T-helper 9 cell (primary cell): Measurements from ENCODE around the gene LILRB2.
"Not testable (repeated sequence)": the region's sequence is repeated elsewhere in the genome, so short reads cannot be mapped to it uniquely, and the experiment has no call there.

Experiments used
- DNase-seq: peaks from one replicate; pipeline ENCODE4 v3.0.0-alpha.2; 2020
- total RNA-seq, 2 donors: gene quantifications; one replicate each; lab custom pipeline; 2026; lab: John Stamatoyannopoulos, UW

LILRB2 gene
- 0 to 0.24 reads per million in 2 donors for total RNA-seq

DNA sequence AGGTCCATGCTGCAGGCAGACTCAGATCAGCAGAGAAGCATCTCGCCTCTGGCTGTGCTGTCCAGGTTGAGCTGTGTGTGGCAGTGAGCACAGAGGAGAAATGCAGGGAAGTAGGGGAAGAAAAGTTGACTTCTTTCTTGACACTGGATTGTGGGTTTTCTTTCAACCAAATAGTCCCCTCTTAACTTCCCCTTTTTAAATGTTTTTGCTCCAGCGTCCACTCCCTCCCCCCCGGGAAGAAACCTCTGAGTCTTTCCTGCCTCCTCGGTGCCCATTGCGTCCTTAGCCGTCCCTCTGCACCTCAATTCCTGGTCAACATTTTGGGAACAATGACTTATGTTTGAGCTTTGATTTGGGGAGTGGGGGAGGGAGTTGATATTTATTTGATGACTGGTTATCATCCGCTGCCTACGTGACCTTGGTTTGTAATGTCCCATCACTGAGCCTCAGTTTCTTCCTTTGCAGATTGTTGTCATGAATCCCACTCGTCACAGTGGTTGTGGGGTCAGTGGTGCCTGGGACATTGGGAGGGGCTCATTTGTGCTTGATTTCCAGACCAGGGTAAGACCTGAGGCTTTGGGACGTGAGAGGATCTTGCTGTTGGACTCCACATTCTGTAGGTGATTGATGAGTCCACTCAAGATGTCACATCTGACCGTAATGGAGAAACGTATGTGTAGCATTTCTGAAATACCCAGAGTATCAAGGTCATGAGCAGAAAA, at the start of gene LILRB2:
TSS of gene LILRB2 (minus strand) at position 104 of the 722 bp plus-strand sequence. CDS start 614 bp downstream, outside the sequence.
- DNase-seq: no peak

- no peak for DNase-seq
Observed at GRCh38 chr19:54329476-54330165, 48.7 kb upstream of the LILRB2 start.

GRCh38 chr19:54328781-54329180, 47.9 kb upstream of the LILRB2 start:
- not testable (repeated sequence) for DNase-seq

GRCh38 chr19:54325631-54326030, 44.7 kb upstream of the LILRB2 start:
- no peak for DNase-seq

DNA sequence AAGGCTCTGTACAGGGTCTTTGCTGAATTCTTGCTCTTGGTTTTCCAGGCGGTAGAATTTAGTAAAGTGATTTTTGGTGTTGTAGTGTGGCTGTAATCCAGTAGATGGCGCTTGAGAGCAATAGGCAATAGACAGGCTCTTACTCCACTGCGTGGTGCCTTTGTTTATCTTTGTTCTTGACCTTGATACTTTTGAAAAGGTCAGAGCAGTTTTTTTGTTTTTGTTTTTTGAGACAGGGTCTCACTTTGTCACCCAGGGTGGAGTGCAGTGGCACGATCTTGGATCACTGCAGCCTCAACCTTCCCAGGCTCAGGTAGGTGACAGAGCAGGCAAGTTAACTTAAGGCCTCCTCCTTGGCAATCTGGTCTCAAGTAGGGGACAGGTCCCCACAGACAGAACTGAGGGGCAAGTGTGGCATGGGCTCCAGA, 44.3 kb upstream of the LILRB2 start:
- DNase-seq: peak; percentile 42

DNA sequence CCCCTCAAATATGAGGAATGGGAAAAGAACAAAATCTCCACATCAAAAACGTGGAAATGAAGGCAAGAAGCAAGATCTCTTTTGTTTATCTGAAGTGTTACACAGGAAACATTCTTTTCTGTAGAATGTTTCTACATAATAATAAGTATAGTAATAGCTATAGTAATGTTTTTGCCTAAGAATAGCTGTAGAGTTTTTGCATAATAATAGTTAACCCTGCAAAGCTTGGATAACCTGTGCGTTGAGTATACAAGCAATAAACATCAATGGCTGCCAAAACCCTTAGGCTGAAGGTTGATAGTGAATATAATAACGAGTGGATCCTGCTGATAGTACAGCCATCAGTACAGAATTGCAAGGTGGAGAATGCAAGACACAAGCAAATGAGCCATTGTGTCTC, 43.2 kb upstream of the LILRB2 start:
- DNase-seq: no peak

GRCh38 chr19:54322934-54323333, 42.0 kb upstream of the LILRB2 start:
- DNase-seq: not testable (repeated sequence)

DNA sequence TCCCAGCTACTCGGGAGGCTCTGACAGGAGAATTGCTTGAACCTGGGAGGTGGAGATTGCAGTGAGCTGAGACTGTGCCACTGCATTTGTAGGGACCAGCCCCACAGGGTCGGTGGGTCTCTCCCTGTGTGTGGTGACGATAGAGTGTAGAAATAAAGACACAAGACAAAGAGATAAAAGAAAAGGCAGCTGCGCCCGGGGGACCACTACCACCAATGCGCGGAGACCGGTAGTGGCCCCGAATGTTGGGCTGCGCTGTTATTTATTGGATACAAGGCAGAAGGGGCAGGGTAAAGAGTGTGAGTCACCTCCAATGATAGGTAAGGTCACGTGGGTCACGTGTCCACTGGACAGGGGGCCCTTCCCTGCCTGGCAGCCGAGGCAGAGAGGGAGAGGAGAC, 41.4 kb upstream of the LILRB2 start:
- DNase-seq: not testable (repeated sequence)

DNA sequence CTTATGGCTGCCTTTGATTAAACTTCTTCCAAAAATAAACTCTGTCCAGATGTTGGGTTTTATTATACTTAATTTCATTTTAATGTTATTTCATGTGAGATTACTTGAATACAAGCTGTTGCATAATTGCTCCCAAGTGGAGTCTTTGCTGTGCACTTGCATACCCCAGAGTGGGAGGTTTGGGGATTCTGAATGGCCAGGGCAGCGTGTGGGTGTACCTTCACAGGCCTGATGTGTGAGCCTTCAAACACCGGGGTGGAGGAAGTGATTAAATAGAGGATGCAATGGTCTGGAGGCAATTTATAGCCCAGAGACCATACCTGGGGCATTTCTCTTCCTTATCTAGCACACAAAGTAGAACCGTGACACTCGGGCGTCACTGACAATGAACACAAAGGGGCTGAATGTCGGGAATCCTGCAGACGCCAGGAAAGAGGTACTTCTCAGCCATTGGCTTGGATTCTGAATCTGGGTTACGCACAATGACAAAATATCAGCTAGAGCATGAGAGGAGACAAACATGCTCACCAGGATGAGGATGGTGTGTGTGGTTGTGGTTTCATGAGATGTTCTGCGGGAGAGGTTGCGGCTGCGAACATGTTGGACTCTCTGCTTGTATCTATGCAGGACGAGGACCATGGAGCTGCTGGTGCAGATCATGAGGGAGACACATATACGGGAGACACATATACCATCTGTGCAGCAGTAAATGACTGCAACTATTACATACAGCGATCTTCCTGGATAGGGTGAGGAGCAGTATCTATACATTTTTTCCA, 39.2 kb upstream of the LILRB2 start:
- DNase-seq: no peak

DNA sequence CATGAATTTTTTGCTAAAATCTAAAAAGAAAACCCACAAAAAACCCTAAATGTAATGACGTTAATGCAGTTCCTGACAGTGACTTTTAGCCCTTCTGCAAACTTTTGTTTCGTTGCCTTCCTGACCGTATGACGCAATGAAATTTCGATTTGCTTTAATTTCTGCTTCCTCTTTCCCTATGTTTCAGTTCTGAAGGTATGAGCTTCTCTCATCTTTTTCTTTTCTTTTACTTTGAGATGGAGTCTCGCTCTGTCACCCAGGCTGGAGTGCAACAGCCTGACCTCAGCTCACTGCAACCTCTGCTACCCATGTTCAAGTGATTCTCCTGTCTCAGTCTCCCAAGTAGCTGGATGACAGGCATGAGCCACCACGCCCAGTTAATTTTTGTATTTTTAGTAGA, 38.1 kb upstream of the LILRB2 start:
- DNase-seq: no peak

DNA sequence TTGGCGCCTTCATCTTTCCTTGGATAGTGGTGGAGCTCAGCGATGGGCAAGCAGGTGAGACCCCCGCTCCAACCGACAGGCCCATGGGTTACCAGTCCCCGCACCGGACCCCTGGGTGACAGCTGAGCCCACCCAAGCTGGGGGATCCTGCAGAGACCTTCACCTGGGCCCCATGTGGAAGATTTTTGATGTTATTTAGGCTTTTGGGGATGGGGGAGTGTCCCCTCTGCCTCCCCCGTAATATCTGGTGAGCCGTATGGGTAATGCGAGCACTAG, 37.0 kb upstream of the LILRB2 start:
- no peak for DNase-seq

GRCh38 chr19:54317108-54317964, 36.4 kb upstream of the LILRB2 start:
- no peak for DNase-seq

GRCh38 chr19:54316746-54317107, 35.8 kb upstream of the LILRB2 start:
- DNase-seq: no peak

DNA sequence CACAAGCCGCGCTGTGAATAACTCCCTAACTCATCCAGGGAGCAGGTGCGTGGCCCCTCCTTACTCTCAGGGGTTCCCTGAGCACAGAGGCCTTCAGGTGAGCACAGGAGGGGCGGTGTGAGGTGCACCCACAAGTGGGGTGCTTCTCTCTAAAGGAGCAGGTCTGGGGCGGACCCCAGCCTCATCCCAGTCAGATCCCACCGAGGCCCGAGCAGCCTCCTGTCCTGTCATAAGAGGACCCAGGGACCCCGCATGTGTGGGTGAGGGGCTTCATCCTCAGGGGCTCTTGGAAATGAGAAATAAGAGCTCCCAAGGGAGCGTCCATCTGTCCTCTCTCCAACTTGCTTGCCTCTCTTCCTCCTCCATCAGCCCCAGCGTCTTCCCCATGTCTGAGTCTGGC, 35.0 kb upstream of the LILRB2 start:
- no peak for DNase-seq

DNA sequence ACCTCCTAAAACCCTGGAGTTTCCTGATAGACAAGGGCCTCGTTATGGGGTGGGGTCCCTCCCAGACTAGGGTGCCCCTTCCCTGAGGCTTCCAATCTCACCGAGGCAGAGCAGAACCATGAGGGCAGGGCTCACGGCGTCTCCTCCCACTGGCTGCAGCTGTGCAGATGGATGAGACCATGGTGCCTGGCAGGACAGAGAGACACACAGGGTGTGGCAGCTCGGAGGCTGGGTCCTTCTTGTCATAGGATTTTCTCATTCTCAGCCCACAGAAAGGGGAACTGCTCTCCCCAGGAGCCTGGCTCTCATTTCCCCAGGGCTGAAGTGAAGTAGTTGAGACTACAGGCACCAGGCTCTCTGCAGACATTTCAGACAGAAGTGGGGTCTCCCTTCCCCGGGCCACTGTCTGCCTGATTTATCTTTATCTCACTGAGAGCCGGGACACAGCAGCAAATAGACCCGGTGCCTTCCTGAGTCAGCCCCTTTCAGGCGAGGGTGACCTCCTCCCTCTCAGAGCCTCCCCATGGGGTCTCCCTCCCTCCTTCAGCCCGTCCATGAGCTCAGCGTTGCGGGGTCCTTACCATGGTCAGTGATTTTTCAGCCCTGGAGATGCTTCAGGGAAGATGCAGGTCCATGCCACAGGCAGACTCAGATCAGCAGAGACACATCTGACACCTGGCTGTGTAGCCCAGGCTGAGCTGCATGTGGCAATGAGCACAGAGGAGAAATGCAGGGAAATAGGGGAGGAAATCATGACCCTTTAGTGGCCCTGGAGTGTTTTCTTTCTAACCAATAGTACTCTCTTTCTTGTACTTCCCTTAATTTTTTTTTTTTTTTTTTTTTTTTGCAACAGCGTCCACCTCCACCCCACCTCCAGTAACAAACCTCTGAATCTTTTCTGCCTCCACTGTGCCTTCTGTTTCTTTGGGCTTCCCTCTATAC, 31.8 kb upstream of the LILRB2 start, which contains the start of gene LILRA5:
TSS of gene LILRA5 (minus strand) at position 731 of the 942 bp plus-strand sequence. CDS start at position 584, 147 bp downstream.
- DNase-seq: no peak

- DNase-seq: no peak
Observed at GRCh38 chr19:54312011-54312410, 31.1 kb upstream of the LILRB2 start.

DNA sequence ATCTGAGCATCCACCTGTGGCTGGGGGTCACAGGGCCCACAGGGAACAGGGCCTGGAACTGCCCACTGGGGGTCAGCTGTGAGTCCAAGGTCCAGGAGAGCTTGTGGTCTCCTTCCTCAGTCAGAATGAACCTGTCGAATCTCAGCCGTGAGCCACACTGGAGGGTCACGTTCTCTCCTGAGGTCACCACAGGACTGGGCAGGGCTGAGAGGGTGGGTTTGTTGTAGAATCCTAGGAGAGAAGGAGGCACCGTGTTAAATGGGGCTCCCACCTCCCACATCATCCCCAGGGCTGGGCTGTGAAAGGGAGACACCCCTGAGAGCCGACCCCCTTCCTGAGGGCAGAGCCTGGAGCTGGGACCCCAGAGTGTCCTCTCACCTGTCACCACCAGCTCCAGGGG, 30.6 kb upstream of the LILRB2 start:
- no peak for DNase-seq

- no peak for DNase-seq
Observed at GRCh38 chr19:54310543-54310942, 29.6 kb upstream of the LILRB2 start.

GRCh38 chr19:54309811-54310210, 28.9 kb upstream of the LILRB2 start:
- no peak for DNase-seq

DNA sequence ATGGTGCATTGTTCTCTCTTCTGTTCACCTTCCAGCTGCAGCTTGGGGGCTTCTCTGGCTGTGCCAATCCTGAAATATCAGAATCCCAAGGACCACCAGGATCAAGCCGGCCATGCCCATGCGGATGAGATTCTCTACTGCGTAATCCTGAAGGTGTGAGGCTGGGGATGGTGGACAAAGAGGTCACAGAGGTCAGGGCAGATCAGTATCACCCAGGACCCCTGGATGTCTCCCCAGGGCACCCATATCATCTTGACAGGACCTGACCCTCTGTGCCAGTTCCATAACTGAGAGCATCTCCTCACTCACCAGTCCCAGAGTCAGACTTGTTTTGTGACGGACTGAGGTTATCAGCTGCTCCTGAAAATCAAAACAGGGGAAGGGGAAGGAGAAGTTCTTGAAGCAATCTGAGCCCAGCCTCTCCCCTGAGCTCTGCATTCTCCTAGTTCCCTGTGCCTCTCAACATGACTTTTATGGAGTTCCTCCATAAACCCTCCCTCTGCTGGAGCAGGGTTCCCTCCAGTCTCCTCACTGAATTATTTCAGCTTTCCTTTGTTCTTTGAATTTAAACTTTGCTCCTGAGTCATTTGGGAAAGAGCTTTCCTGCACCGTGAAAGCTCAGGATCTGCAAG, 26.6 kb upstream of the LILRB2 start:
- no peak for DNase-seq

GRCh38 chr19:54305141-54305540, 24.2 kb upstream of the LILRB2 start:
- no peak for DNase-seq
